Diencephalon (tissue), 1 donor: ENCODE results near the gene SPX. TPM values are rescaled to one million over a fixed set of nuclear protein-coding genes. Genes with fewer than 3 reads are reported as not detected.

ENCODE experiments used
- total RNA-seq: library from RNA; depleted of rRNA; stranded (reverse); fragments of >200 nt; gene quantifications from one replicate; pipeline ENCODE4 v1.2.3, GENCODE V29; 2014

SPX gene, protein sequence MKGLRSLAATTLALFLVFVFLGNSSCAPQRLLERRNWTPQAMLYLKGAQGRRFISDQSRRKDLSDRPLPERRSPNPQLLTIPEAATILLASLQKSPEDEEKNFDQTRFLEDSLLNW
- total RNA-seq, result 2.3 TPM

DNA sequence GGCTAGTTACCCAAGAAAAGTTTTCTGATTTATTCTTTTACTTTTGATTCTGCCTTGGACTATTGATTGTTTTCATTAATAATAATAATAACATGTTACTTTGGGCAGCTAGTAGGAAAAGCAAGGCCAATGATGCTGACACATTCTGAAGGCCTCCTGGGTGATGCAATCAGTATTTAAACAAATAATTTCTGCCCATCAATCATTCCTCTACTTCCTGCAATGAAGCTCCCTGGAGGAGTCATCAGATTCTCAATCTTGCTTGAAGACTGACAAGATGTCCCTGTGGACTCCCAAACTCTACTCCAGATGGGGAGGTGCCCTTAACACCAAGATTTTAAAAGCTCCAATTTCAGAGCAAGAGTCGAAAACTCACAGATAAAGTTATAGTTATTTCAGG, at the start of gene SPX:
TSS of gene SPX (plus strand) at position 244 of the 400 bp plus-strand sequence. CDS start 177 bp downstream, outside the sequence.

DNA sequence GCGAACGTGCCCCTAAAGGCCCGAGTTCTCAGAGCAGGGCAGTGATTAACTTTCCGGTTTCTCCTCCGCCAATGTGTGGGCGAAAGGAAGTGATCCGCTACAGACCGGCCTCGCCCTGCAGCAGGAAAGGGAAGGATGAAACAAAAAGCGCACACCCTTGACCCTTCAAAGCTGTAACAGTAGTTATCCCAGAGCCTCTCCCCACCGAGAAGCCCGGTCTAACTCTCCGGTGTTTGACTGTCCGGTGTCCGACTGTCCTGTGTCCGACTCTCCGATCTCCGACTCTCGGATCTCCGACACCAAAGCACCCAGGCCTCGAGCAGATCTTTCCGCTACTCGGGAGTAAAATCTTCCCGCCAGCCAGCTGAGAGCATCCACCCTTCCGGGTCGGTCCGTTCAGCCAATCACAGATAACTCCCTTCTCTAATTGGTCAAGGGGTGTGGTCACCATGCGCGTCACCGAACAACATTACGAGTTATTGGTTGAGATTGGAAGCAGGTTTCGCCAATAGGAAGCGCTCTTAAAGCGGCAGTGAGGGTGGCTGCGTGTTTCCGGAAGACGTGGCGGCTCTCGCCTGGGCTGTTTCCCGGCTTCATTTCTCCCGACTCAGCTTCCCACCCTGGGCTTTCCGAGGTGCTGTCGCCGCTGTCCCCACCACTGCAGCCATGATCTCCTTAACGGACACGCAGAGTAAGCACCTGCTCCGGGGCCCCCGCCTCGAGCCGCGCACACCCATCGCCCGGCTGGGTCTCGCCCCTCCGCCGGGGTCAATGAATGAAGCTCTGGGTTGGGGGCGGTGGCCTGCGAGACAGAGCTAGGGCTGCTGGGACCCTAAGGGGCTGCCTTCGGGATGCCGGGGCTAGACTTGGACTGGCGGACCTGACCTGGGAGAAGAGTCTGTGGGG, 24.6 kb upstream of the SPX start, which contains the start of the genes GOLT1B and RECQL:
TSS of gene GOLT1B (plus strand) at position 532 of the 906 bp plus-strand sequence. CDS start at position 667, 135 bp downstream.
TSS of gene RECQL (minus strand) at position 378 of the 906 bp plus-strand sequence. CDS start 2,065 bp downstream, outside the sequence.

Other genes starting within 250 kb of the SPX start
- 11.3 TPM for gene SLCO1A2, start 191.4 kb upstream of the SPX start, total RNA-seq
- gene IAPP, start 153.4 kb upstream of the SPX start, total RNA-seq, result not detected
- gene PYROXD1, start 88.6 kb upstream of the SPX start, total RNA-seq, result 24.2 TPM
- gene RECQL, start 24.7 kb upstream of the SPX start, total RNA-seq, result 26.5 TPM
- 55.8 TPM for gene GOLT1B, start 24.5 kb upstream of the SPX start, total RNA-seq
- gene GYS2, start 78.6 kb downstream of the SPX start, total RNA-seq, result not detected
- gene LDHB, start 131.5 kb downstream of the SPX start, total RNA-seq, result 500 TPM
- gene KCNJ8, start 248.4 kb downstream of the SPX start, total RNA-seq, result 7.2 TPM